ENCODE data around the gene MAP6D1.

MAP6D1 gene

GRCh38 chr3:183812761-183813445 is 12.5 kb downstream of the MAP6D1 start:
- no peak overlapping the region for H3K27ac ChIP-seq
- no peak overlapping the region for H2AFZ ChIP-seq
- TF ChIP-seq, protein P1, sequence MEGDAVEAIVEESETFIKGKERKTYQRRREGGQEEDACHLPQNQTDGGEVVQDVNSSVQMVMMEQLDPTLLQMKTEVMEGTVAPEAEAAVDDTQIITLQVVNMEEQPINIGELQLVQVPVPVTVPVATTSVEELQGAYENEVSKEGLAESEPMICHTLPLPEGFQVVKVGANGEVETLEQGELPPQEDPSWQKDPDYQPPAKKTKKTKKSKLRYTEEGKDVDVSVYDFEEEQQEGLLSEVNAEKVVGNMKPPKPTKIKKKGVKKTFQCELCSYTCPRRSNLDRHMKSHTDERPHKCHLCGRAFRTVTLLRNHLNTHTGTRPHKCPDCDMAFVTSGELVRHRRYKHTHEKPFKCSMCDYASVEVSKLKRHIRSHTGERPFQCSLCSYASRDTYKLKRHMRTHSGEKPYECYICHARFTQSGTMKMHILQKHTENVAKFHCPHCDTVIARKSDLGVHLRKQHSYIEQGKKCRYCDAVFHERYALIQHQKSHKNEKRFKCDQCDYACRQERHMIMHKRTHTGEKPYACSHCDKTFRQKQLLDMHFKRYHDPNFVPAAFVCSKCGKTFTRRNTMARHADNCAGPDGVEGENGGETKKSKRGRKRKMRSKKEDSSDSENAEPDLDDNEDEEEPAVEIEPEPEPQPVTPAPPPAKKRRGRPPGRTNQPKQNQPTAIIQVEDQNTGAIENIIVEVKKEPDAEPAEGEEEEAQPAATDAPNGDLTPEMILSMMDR (IDR thresholded peaks at IDR 0.05), result no peak
- no peaks in the 10 kb centered on the region for H3K4me1 ChIP-seq
- H3K36me3 ChIP-seq (ENCODE audit: control insufficient read depth, insufficient read depth, low read length), result no peaks in the 10 kb centered on the region
- no peaks in the 10 kb centered on the region for H3K27me3 ChIP-seq (ENCODE audit: control insufficient read depth, insufficient read depth, low read length)
- no peak overlapping the region for H3K9ac ChIP-seq
- H3K4me3 ChIP-seq (ENCODE audit: low read depth, low read length), result no peak overlapping the region
- H3K79me2 ChIP-seq, result no peaks in the 10 kb centered on the region
- no peak overlapping the region for H3K4me2 ChIP-seq (ENCODE audit: low read length)
- H3K9me3 ChIP-seq (ENCODE audit: control insufficient read depth, low read length), result no peaks in the 10 kb centered on the region

GRCh38 chr3:183811638-183812037 is 13.7 kb downstream of the MAP6D1 start:
- Histone ChIP-seq H3K4me2 (ENCODE audit: low read length) (no peak overlapping the region), H3K79me2 (no peaks in the 10 kb centered on the region), H2AFZ (no peak overlapping the region), H3K9me3 (ENCODE audit: control insufficient read depth, low read length) (no peaks in the 10 kb centered on the region), H3K4me3 (ENCODE audit: low read depth, low read length) (no peak overlapping the region), H3K36me3 (ENCODE audit: control insufficient read depth, insufficient read depth, low read length) (no peaks in the 10 kb centered on the region), H3K27ac (no peak overlapping the region), H3K9ac (no peak overlapping the region), H3K4me1 (no peaks in the 10 kb centered on the region), H3K27me3 (ENCODE audit: control insufficient read depth, insufficient read depth, low read length) (no peaks in the 10 kb centered on the region)
- TF ChIP-seq, protein P1 (IDR thresholded peaks at IDR 0.05), result no peak

DNA sequence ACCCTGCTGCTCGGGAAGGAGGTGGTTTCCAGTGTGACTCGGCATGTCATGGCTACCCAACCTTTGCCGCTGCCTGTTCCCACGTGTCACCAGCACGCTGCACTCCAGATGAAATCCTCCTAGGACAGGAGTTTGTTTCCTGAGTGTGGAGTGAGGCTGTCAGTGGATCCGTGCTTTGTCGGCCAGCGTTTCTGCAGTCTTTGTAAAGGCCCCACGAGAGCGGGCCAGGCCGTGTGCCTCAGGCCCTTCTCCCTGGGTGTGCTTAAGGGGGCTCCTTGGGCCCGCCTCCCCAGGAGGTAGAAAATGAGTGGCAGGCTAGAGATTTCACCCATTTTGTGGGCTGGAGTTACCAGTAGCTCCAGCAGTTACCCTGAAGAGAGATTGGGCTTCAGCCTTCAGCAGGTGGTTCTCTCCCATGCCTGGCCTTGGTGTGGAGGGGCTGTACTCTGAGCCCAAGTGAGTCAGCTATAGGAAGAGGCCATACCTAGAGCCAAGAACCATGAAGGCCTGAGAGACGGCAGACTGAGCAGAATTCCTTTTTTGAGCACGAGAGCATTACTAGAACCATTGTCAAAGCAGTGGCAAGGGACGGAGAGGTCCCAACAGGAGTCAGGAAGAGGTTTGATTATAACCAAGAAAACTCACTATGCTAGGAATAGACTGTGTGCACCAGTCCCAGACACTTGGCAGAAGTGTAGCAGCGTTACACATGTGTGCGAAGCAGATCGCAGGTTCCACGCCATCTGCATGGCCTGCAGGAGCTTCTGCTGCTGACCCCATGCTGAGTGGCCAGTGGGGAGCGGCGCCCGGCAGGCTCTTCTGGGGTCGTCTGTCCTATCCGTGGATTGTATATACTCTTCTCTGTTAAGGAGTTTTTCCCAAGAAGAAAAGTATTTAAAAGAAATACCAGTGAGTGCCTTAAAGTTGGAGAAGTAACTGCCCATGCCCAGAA is 14.5 kb downstream of the MAP6D1 start:
- Histone ChIP-seq H3K4me1 (no peaks in the 10 kb centered on the region), H2AFZ (no peak overlapping the region), H3K9me3 (ENCODE audit: control insufficient read depth, low read length) (no peaks in the 10 kb centered on the region), H3K9ac (no peak overlapping the region), H3K27ac (no peak overlapping the region), H3K4me3 (ENCODE audit: low read depth, low read length) (no peak overlapping the region), H3K79me2 (no peaks in the 10 kb centered on the region), H3K4me2 (ENCODE audit: low read length) (no peak overlapping the region), H3K36me3 (ENCODE audit: control insufficient read depth, insufficient read depth, low read length) (no peaks in the 10 kb centered on the region), H3K27me3 (ENCODE audit: control insufficient read depth, insufficient read depth, low read length) (no peaks in the 10 kb centered on the region)
- TF ChIP-seq, protein P1 (IDR thresholded peaks at IDR 0.05), result no peak

- no peaks in the 10 kb centered on the region for H3K36me3 ChIP-seq (ENCODE audit: control insufficient read depth, insufficient read depth, low read length)
- H3K4me3 ChIP-seq (ENCODE audit: low read depth, low read length), result no peak overlapping the region
- no peak overlapping the region for H3K9ac ChIP-seq
- no peak overlapping the region for H2AFZ ChIP-seq
- H3K27ac ChIP-seq, result no peak overlapping the region
- no peaks in the 10 kb centered on the region for H3K79me2 ChIP-seq
- H3K4me1 ChIP-seq, result no peaks in the 10 kb centered on the region
- no peaks in the 10 kb centered on the region for H3K27me3 ChIP-seq (ENCODE audit: control insufficient read depth, insufficient read depth, low read length)
- no peak overlapping the region for H3K4me2 ChIP-seq (ENCODE audit: low read length)
- TF ChIP-seq, protein P1 (IDR thresholded peaks at IDR 0.05), result no peak
- H3K9me3 ChIP-seq (ENCODE audit: control insufficient read depth, low read length), result no peaks in the 10 kb centered on the region
Measured at GRCh38 chr3:183809270-183809669, 16.1 kb downstream of the MAP6D1 start.

All from parathyroid adenoma (tissue), 2 donors.